ENCODE results near the gene GRWD1. TPM values are rescaled to one million over a fixed set of nuclear protein-coding genes. Genes with fewer than 3 reads are reported as not detected.

The GRWD1 gene
- total and polyA plus RNA-seq, 2 of the 8 experiments (the other 6 are each of a cell fraction or from before 2014, with no cell fraction given), result 36.9 to 61.9 TPM

DNA sequence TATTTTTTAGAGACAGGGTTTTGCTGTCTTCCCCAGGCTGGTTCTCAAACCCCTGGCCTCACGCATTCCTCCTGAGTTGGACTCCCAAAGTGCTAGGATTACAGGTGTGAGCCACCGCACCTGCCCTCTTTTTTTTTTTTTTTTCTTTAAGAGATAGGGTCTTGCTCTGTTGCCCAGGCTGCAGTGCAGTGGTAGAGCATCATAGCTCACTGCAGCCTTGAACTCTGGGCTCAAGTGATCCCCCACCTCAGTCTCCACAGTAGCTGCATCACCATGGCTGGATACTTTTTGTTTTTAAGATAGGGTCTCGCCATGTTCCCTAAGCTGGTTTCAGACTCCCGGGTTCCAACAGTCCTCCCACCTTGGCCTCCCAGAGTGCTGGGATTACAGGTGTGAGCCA lies 11.1 kb downstream of the GRWD1 start:
- TF ChIP-seq SP1 (IDR thresholded peaks at IDR 0.05; ENCODE audit: low read depth, low read length), result no peak
- Histone ChIP-seq H2BK20ac (ENCODE audit: low read length) (no peak overlapping the region), H2BK5ac (ENCODE audit: low read depth, low read length) (no peak overlapping the region), H3K36me3 (ENCODE audit: control insufficient read depth in 2 of 4, insufficient read depth in 4 of 4, low read length in 3 of 4) (peaks cover 6 to 40% (median 17%) of the 10 kb centered on the region in 4 experiments), H4K5ac (ENCODE audit: insufficient read length, low read depth, low read length) (no peak overlapping the region), H3K23me2 (ENCODE audit: low read depth, low read length) (no peaks in the 10 kb centered on the region), H3K9ac (replicated peaks in 1 of 4; ENCODE audit: extremely low read depth in 1 of 4, low read depth in 3 of 4, low read length in 3 of 4) (no peak overlapping the region), H2AK5ac (ENCODE audit: low read depth, low read length) (no peak overlapping the region), H3K4me3 (ENCODE audit: extremely low read depth in 1 of 4, insufficient read depth in 2 of 4, low read depth in 3 of 4, low read length in 4 of 4) (no peak overlapping the region), H3K4me2 (ENCODE audit: insufficient read depth in 1 of 2, low read depth in 2 of 2, low read length in 2 of 2) (no peak overlapping the region), H2BK15ac (ENCODE audit: low read length) (no peak overlapping the region), H3K9me3 (ENCODE audit: insufficient read depth in 2 of 2, low read depth in 1 of 2, low read length in 1 of 2) (peaks cover 0 to 2% of the 10 kb centered on the region in 2 experiments; a peak in 1 of 4 replicates), H2AFZ (ENCODE audit: low read length) (no peak overlapping the region), H4K20me1 (replicated peaks in 1 of 2; ENCODE audit: control insufficient read depth in 1 of 2, insufficient read depth in 2 of 2, low read length in 2 of 2) (peaks cover 2 to 17% of the 10 kb centered on the region in 2 experiments), H3K79me1 (ENCODE audit: low read depth, low read length) (peaks cover 4% of the 10 kb centered on the region), H2BK120ac (replicated peaks; ENCODE audit: low read depth, low read length) (no peak overlapping the region), H3K27ac (ENCODE audit: low read depth, low read length) (no peak overlapping the region), H3K27me3 (replicated peaks in 1 of 4; ENCODE audit: control insufficient read depth in 3 of 4, extremely low read depth in 1 of 4, insufficient read depth in 3 of 4, low read length in 3 of 4) (no peaks in the 10 kb centered on the region), H3K4ac (replicated peaks; ENCODE audit: insufficient read length, low read depth, low read length) (no peak overlapping the region), H3K14ac (ENCODE audit: insufficient read length) (no peak overlapping the region), H4K91ac (replicated peaks; ENCODE audit: insufficient read length, low read length) (no peak overlapping the region), H3K23ac (ENCODE audit: insufficient read length) (no peak overlapping the region), H3K79me2 (ENCODE audit: control insufficient read depth in 1 of 2, insufficient read depth in 2 of 2, low read length in 2 of 2) (no peaks in the 10 kb centered on the region), H3K4me1 (replicated peaks in 1 of 4; ENCODE audit: control insufficient read depth in 3 of 4, insufficient read depth in 4 of 4, low read length in 3 of 4) (no peaks in the 10 kb centered on the region), H3K56ac (replicated peaks; ENCODE audit: insufficient read length, low read depth, low read length) (no peak overlapping the region), H4K8ac (ENCODE audit: extremely low read depth, insufficient read depth, low read length) (no peak overlapping the region), H3K18ac (ENCODE audit: extremely low read depth, low read length) (no peak overlapping the region), H2BK12ac (ENCODE audit: low read depth, low read length) (no peak overlapping the region)
- POLR2A ChIA-PET (ENCODE audit: partially characterized antibody), result interaction anchor here (1.4 to 3.2 kb wide), 4 partner anchors 8 to 23 kb away, joined by 5 to 14 read pairs (median 11); partner anchors contain the start of gene GRWD1
- FAIRE-seq (no peak), DNase-seq (ENCODE audit: low read depth in 1 of 2, low spot score in 2 of 2) (no peak)
- CTCF ChIA-PET (ENCODE audit: partially characterized antibody), result interaction anchor here (0.6 kb wide), 2 partner anchors 33 to 49 kb away, joined by 4 to 5 read pairs; no protein-coding TSS in a partner anchor
- 95% methylated on average over 3 of the region's 4 CpGs; no CpG with 5 or more reads in 1 of the 2 experiments for WGBS, 2 experiments (ENCODE audit: extremely low coverage in 1 of 2, insufficient coverage in 1 of 2, insufficient read length in 1 of 2, insufficient replicate concordance in 2 of 2, low coverage in 1 of 2, low lambda C conversion rate in 2 of 2, missing lambda C conversion rate in 1 of 2)
